Measurements from ENCODE around the gene SLC16A10. TPM values are rescaled to one million over a fixed set of nuclear protein-coding genes. Genes with fewer than 3 reads are reported as not detected.
"Not testable (repeated sequence)": the region's sequence is repeated elsewhere in the genome, so short reads cannot be mapped to it uniquely, and the experiment has no call there.

The SLC16A10 gene
- total RNA-seq, 4 donors from 2014 or later: 0.15 to 3.4 (median 1.6) TPM

DNA sequence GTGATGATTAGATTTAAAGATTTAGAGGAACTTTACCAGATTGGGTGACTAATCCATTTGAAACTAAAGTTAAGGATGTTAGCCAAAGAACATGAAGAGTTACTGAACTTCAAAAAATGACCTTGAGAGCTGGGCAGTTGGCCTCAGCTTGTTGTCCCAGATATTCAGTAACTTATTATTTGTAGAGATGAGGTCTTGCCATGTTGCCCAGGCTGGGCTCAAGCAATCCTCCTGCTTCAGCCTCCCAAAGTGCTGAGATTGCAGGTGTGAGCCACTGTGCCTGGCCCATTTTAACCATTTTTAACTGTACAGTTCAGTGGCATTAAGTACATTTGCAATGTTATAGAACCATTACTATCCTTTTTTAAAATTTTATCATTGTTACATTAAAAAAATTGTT lies 161.5 kb downstream of the SLC16A10 start:
- TF ChIP-seq, protein P1, sequence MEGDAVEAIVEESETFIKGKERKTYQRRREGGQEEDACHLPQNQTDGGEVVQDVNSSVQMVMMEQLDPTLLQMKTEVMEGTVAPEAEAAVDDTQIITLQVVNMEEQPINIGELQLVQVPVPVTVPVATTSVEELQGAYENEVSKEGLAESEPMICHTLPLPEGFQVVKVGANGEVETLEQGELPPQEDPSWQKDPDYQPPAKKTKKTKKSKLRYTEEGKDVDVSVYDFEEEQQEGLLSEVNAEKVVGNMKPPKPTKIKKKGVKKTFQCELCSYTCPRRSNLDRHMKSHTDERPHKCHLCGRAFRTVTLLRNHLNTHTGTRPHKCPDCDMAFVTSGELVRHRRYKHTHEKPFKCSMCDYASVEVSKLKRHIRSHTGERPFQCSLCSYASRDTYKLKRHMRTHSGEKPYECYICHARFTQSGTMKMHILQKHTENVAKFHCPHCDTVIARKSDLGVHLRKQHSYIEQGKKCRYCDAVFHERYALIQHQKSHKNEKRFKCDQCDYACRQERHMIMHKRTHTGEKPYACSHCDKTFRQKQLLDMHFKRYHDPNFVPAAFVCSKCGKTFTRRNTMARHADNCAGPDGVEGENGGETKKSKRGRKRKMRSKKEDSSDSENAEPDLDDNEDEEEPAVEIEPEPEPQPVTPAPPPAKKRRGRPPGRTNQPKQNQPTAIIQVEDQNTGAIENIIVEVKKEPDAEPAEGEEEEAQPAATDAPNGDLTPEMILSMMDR (IDR thresholded peaks at IDR 0.05): no peak
- no peak for TF ChIP-seq POLR2A (IDR thresholded peaks at IDR 0.05)
- H3K9me3 ChIP-seq: no peaks in the 10 kb centered on the region
- H3K4me1 ChIP-seq: no peaks in the 10 kb centered on the region
- no peak overlapping the region for H3K27ac ChIP-seq
- no peak for DNase-seq
- H3K27me3 ChIP-seq: peaks cover 0 to 10% (median 0%) of the 10 kb centered on the region in 4 donors
- intact Hi-C loops (cut with DNase I): no loop called here
- H3K36me3 ChIP-seq: no peaks in the 10 kb centered on the region
- H3K4me3 ChIP-seq: no peak overlapping the region

DNA sequence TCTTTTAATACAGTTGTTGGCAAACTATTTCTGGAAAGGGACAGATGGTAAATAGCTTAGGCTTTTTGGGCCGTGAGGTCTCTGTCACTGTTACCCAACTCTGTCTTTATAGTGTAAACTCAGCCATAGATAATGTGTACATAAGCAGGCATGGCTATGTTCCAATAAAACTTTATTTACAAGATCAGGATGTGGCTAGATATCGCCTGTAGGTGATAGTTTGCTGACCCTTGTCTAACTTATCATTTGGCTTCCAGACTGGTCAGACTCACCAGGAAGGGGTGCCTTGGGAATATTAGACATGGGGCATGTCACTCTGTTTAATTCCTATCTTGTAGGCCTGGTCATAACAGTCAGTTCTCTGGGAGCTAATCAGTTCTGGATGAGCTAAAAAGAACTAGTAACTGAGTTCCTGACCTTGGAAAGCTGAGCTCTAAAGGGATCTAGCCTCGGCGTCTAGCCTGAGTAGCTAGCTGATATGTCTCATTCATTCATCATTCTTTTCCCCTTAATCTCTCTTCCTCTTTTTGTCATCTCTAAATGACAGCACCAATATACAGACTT lies 163.6 kb downstream of the SLC16A10 start:
- H3K9me3 ChIP-seq: no peaks in the 10 kb centered on the region
- no peak for DNase-seq
- TF ChIP-seq POLR2A (IDR thresholded peaks at IDR 0.05): no peak
- TF ChIP-seq, protein P1 (IDR thresholded peaks at IDR 0.05): no peak
- peaks cover 0 to 17% (median 0%) of the 10 kb centered on the region in 4 donors for H3K27me3 ChIP-seq
- no peak overlapping the region for H3K27ac ChIP-seq
- no peaks in the 10 kb centered on the region for H3K36me3 ChIP-seq
- intact Hi-C loops (cut with DNase I): loop anchor here (10.0 kb wide), 1 partner anchor 234 kb away; the partner anchor contains the start of gene REV3L
- H3K4me3 ChIP-seq: no peak overlapping the region
- WGBS, 2 donors: 48 to 61% methylated on average over 4 of the region's 4 CpGs
- no peaks in the 10 kb centered on the region for H3K4me1 ChIP-seq

DNA sequence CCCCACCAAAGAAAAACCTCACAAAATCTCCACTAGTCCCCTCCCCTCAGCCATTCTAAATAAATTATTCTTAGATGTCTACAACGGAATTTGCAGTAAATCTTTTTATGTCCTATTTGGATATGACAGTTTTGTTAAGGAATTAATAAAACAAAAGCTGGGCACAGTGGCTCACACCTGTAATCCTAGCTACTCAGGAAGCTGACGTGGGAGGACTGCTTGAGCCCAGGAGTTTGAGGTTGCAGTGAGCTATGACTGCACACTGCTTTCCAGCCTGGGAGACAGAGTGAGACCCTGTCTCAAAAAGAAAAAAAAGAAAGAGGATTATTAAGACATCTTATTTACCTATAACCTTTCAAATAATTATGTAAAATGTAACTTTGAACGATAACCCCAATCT lies 165.4 kb downstream of the SLC16A10 start:
- Histone ChIP-seq H3K4me1 (no peaks in the 10 kb centered on the region), H3K4me3 (no peak overlapping the region), H3K9me3 (no peaks in the 10 kb centered on the region), H3K27me3 (peaks cover 0 to 24% (median 0%) of the 10 kb centered on the region in 4 donors), H3K36me3 (no peaks in the 10 kb centered on the region), H3K27ac (no peak overlapping the region)
- intact Hi-C loops (cut with DNase I): loop anchor here (10.0 kb wide), 1 partner anchor 232 kb away; the partner anchor contains the start of gene REV3L
- 68 to 70% methylated on average over 3 of the region's 3 CpGs for WGBS, 2 donors
- TF ChIP-seq, protein P1 (IDR thresholded peaks at IDR 0.05): no peak
- TF ChIP-seq POLR2A (IDR thresholded peaks at IDR 0.05): no peak
- no peak for DNase-seq

DNA sequence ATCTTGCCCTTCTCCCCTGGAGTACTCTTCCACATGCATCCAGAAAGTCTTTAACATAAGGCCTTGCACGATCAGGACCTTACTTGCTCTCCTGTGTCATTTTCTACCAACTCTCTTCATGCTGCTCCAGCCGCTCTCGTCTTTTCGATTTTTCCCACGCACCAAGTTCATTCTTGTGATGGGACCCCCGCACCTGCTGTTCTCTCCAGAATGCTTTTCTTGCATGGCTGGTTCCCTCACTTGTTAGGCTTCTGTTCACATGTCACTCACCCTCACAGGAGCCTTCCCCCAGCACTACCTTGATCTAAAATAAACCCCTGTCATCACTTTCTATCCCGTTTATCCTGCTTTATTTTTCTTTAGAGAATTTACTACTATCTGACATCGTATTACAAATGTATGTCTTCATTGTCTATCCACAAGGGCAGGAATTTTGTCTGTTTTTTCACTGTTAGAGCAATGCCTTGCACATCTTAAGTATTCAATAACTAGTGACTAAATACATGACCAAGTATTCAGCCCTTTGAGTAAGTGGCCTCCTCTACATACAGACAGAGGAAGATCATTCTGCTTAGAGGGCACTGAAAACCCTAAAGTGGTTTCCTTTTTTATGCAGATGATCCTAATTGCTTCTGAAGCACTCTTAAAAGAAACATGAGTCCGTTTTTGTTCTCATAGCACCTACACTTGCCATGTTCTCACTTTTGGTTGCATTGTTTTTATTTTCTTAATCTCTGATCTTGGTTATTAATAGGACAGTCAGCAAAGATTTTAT lies 166.9 kb downstream of the SLC16A10 start:
- Histone ChIP-seq H3K36me3 (no peaks in the 10 kb centered on the region), H3K4me3 (no peak overlapping the region), H3K9me3 (no peaks in the 10 kb centered on the region), H3K27ac (no peak overlapping the region), H3K4me1 (peaks cover 0 to 5% (median 4%) of the 10 kb centered on the region in 3 donors), H3K27me3 (peaks cover 0 to 24% (median 0%) of the 10 kb centered on the region in 4 donors)
- intact Hi-C loops (cut with DNase I): loop anchor here (10.0 kb wide), 1 partner anchor 231 kb away; the partner anchor contains the start of gene REV3L
- TF ChIP-seq POLR2A (IDR thresholded peaks at IDR 0.05): no peak
- TF ChIP-seq, protein P1 (IDR thresholded peaks at IDR 0.05): no peak
- 74 to 79% methylated on average over 9 of the region's 9 CpGs for WGBS, 2 donors
- DNase-seq: no peak

DNA sequence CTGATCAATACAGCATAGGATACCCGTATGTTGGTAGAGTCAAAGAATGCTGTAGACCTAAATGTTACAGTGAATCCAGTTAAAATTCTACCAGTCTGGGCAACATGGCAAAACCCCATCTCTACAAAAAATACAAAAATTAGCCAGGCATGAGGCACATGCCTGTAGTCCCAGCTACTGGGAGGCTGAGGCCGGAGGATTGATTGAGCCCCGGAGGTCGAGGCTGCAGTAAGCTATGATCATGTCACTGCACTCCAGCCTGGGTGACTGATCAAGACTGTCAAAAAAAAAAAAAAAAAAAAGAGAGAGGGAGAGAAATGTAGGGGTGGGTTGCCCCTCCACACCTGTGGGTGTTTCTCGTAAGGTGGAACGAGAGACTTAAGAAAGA lies 167.5 kb downstream of the SLC16A10 start:
- WGBS, 2 donors: 77 to 97% methylated on average over 3 to 6 of the region's 6 CpGs
- TF ChIP-seq, protein P1 (IDR thresholded peaks at IDR 0.05): no peak
- no peak for TF ChIP-seq POLR2A (IDR thresholded peaks at IDR 0.05)
- intact Hi-C loops (cut with DNase I): loop anchor here (10.0 kb wide), 1 partner anchor 230 kb away; the partner anchor contains the start of gene REV3L
- Histone ChIP-seq H3K4me3 (no peak overlapping the region), H3K4me1 (peaks cover 4 to 10% (median 6%) of the 10 kb centered on the region in 3 donors), H3K27ac (no peak overlapping the region), H3K27me3 (peaks cover 0 to 24% (median 0%) of the 10 kb centered on the region in 4 donors), H3K9me3 (no peaks in the 10 kb centered on the region), H3K36me3 (no peaks in the 10 kb centered on the region)
- DNase-seq: no peak

DNA sequence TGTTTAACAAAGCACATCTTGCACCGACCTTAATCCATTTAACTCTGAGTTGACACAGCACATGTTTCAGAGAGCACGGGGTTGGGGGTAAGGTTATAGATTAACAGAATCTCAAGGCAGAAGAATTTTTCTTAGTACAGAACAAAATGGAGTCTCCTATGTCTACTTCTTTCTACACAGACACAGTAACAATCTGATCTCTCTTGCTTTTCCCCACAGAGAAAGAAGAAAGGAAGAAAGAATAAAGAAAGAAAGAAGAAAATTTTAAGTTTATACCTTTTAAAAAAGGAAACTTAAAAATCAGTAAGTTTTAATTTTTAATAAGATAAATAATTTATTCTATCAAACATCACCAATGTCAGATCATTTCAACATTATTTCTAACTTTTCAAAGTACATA lies 168.5 kb downstream of the SLC16A10 start:
- Histone ChIP-seq H3K4me1 (peaks cover 12 to 20% (median 17%) of the 10 kb centered on the region in 3 donors), H3K27me3 (peaks cover 0 to 24% (median 0%) of the 10 kb centered on the region in 4 donors)
- not testable (repeated sequence) for DNase-seq, H3K4me3 ChIP-seq, H3K36me3 ChIP-seq, H3K9me3 ChIP-seq, H3K27ac ChIP-seq
- 46 to 50% methylated on average over 2 of the region's 2 CpGs for WGBS, 2 donors
- intact Hi-C loops (cut with DNase I): loop anchor here (10.0 kb wide), 1 partner anchor 229 kb away; the partner anchor contains the start of gene REV3L
